GM08714 (cell line): Measurements from ENCODE around the gene KLK14.

Experiments used
- H3K4me3 ChIP-seq: fragments of 200-500 bp; sonication (Bioruptor generic); 2 replicates; pipeline ENCODE4 v1.5.1; 2014; ENCODE audit warnings: mild to moderate bottlenecking, low read length, inconsistent platforms
- ZNF274 ChIP-seq: IDR thresholded peaks from 2 replicates; pipeline ENCODE4 v1.6.1; 2012; ENCODE audit warnings: mild to moderate bottlenecking, low read depth, low read length

KLK14 gene

DNA sequence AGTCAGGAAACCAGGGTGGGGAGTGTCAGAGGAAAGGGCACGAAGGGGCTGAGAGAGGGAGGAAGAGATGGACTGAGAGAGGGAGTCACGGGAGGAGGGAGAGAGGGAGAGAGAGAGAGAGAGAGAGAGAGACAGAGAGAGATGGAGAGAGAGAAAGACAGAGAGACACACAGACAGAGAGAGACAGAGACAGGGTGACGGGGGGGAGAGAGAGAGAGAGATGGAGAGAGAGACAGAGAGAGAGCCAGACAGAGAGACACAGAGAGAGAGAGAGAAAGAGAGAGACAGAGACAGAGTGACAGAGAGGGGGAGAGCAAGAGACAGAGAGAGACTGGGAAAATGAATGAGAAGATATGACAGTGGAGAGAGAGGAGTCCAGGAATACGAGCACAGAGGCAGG lies 494 bp upstream of the KLK14 start:
- H3K4me3 ChIP-seq = no peak overlapping the region
- no peak for TF ChIP-seq ZNF274

DNA sequence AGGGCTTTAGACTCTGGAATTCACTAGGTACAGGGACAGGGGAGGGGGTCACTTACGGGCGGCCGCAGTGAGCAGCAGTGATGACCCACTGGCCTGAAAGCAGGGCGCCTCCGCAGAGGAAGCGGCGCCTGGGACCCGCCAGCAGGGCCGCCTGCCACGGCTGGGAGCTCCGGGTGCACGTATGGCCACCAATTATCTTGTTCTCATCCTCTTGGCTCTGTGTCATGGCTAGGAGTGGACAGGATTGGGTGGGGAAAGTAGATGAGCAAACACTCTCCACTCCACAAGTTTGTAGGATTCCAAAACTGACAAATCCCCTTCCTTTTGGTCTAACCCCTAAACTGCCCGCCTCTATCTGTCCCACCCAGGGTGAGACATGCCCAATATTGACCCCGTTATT lies 1.2 kb downstream of the KLK14 start:
- H3K4me3 ChIP-seq = no peak overlapping the region
- TF ChIP-seq ZNF274 = no peak

DNA sequence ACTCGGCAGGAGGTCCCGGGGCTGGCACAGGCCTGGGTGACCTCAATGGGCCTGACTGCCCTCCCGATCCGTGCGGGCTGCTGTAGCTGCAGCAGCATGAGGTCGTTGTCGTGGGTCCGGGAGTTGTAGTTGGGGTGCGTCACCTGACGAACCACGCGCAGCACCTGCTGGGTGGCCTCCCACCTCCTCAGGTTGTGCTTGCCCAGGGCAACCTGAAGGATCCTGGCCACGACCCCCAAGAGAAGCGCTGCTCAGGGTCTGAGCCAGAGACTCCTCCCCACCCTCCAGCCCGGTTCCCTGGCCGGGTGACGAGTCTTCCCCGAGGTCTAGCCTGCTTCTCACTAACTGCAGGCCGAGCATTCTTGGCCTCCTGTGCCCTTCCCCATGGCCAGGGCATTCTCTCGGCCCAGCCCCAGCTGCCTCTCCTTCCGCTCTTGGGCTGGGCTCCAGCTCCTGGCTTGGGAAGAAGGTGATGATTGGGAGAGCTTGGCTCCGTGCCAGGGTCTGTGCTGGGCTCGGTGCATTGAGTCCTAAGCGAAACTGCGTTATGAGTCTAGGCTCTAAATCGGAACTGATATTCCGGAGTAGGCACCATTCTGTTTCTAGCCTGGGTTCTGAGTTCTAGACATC lies 3.1 kb downstream of the KLK14 start:
- TF ChIP-seq ZNF274 = no peak

DNA sequence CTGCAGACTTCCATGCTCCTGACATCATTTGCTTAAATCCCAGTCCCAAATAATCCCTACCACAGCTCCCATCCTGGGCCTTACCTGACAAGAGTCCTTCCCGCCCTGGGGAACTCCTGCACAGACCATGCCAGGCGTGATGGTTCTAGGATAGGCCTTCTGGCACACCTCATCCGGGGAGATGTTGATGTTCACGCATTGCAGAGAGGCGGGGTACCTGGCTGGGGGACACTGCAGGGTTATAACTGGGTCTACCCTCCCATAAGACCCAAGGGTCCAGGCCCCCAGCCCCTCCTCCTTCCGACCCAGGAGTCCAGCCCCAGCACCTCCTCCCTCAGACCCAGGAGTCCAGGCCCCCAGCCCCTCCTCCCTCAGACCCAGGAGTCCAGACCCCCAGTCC lies 4.0 kb downstream of the KLK14 start:
- no peak for TF ChIP-seq ZNF274
- H3K4me3 ChIP-seq = no peak overlapping the region

More for the DNA sequence above, 3.1 kb downstream of the KLK14 start:
- no peak overlapping the region for H3K4me3 ChIP-seq

DNA sequence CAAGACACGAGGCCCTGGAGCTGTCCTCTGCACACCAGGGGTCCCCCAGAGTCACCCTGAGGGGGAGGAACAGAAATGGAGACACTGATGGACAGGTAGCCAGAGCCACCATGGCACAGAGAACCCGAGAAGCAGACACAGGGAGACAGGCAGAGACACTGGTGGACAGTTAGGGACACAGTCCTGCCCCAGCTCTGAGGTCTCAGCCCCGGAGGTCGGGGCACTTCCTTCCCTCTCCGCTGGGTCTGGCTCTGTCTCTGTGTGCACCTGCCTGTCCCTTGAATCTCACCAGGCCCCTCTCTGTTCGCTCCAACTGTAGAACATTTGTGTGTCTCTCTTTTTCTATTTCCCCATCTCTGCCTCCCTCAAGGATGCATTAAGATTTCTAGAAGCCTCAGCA lies 4.6 kb downstream of the KLK14 start:
- H3K4me3 ChIP-seq = no peak overlapping the region
- TF ChIP-seq ZNF274 = no peak

DNA sequence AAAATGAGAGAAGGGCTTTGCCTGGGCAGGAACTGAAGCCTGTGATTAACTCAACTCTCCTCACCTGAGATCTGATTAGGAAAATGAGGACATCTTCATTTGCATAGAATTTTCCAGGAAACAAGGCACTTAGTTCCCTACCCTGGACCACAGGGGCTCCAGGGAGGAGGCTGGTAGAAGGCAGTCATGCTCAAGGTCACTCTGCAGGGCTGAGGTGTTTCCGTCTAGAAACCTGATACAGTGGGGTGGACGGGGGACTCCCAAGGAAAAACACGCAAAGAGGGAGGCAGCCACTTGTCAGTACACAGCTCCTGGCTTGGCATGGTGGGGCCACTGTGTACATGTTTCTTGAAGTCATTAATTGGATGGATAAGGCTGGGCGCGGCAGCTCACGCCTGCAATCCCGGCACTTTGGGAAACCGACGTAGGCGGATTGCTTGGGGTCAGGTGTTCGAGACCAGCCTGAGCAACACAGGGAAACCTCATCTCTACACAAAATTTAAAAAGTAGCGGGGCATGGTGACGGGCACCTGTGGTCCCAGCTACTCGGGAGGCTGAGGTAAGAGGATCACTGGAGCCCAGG lies 6.0 kb downstream of the KLK14 start:
- no peak overlapping the region for H3K4me3 ChIP-seq
- no peak for TF ChIP-seq ZNF274

DNA sequence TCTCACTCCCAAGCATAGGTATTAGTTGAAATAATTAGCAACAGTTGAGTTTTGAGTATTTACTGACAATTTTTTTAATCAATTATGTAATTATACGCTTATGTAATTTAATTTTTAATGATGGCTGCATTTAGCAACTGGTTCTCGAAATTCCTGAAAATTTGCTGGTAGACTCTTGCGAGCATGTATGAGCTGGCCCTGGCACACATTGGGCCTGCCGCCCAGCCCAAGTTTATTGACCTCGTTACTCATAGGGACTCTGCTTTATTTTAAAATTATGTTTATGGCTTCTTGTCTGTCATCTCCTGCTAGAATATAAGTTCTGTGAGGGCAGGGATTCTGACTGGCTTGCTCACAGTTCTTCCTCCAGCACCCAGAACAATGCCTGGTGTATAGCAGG lies 6.7 kb downstream of the KLK14 start:
- H3K4me3 ChIP-seq = no peak overlapping the region
- no peak for TF ChIP-seq ZNF274

DNA sequence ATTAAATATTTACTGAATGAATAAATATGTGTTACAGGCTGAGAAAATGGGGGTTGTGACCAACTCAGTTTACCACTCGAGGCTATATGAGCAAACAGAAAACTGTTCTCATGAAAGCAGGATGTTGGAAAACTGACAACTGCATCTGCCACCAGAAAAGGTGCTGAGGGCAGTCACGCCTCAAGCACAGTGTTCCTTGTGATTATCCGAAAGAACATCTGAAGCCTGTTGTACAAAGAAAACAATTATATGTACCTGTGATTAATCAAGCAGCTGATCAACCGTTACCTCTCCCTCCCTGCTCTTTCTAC lies 11.6 kb downstream of the KLK14 start:
- H3K4me3 ChIP-seq = no peak overlapping the region
- TF ChIP-seq ZNF274 = no peak

DNA sequence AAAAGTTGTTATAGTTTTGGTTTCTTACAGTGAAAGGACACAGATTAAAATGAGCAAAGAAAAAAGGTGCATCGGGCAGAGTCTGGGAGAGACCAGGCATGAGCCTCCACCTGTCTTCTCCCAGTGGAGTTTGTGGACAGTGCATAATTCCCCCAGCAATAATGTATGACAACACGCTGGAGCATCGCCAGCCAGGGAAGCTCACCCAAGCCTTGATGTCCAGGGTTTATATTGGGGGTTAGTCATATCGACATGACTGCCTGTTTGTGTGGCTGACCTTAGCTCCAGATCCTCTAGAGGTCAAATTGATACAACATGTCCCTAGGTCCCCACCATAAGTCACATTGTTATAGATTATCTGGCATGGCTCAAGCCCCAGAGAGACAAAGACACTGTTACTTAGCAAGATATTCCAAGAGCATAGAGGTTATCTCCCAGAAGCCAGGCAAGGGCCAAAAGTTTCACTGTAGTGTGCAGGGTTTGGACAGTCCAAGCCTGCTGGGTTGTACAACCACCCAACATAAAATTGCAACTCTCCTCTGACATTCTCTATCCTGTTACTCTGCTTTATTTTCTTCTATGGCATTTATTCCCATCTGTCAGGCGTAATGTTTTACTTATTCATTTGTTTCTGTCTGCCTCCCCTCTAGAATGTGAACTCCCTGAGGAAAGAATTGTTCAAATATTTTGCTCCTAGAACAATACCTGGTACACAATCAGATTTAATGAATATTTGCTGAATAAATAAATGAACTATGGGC lies 12.2 kb downstream of the KLK14 start:
- no peak overlapping the region for H3K4me3 ChIP-seq
- TF ChIP-seq ZNF274 = no peak

DNA sequence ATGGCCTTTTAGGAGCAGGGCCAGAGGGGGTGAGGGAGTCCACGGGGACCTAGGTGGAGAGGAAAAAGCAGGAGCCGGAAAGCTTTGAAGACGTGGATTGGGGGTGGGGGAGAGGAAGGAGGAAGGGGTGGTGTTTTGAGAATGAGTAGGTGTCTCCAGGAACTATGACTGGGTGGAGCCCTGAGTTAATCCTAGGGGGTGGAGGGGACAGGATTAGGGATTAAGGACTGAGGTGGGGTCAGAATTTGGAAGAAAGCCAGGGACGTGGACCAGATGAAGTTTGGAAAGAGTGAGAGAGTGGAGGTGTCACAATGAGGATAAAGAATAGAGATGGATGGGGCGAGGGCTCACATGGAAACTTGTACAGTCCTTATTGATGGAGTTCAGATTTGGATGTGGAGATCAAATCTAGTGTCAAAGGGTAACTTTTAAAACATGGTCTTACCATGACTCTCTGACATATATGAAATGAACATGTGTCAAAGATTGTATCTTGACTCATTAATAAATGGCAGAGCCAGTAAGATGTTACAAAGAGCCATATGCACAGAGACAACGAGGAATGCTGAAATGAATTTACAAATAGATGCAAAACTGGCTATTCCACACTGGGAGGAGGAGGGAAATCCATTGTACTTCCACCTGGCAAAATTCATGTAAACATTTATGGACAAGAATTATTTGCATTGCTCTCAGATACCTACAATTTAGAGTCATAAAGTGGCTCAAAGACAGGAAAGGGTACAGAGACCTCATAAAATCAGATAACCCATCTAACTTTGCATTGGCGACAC lies 16.1 kb downstream of the KLK14 start:
- H3K4me3 ChIP-seq = no peak overlapping the region
- no peak for TF ChIP-seq ZNF274

DNA sequence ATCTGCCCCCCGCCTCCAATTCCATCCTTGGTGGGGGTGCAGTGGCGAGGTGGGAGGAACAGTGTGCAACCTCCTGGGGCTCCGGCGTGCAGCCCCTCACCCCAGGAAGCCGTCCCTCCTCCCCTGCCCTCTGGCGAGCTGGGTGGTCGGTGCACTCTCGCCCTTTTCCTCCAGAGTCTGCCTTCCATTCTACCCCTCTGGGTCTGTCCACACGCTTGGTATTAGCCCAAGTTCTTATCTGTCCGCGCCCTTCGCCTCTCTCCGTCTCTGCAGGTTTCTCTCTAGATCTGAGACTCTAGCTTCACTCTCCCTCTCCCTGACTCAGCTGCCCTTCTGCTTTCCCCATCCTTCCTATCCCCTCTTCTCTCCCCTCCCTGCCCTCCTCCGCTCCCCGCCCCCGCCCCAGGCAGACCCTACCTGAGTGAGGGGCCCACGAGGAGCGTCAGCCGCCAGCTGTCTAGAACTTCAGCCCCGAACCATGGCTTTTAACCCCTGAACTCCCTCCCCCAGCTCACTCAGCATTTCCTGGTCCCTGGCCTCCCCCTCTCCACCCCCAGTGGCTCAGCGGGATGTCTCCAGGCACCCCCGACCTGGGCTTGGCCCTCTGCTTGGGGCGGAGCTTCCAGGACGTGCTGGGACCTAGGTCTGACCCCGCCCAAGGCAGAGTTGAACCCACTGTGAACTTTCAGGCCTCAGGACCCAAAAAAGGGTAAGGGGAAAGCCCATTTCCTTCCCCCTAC lies 17.3 kb downstream of the KLK14 start:
- H3K4me3 ChIP-seq = no peak overlapping the region
- no peak for TF ChIP-seq ZNF274

DNA sequence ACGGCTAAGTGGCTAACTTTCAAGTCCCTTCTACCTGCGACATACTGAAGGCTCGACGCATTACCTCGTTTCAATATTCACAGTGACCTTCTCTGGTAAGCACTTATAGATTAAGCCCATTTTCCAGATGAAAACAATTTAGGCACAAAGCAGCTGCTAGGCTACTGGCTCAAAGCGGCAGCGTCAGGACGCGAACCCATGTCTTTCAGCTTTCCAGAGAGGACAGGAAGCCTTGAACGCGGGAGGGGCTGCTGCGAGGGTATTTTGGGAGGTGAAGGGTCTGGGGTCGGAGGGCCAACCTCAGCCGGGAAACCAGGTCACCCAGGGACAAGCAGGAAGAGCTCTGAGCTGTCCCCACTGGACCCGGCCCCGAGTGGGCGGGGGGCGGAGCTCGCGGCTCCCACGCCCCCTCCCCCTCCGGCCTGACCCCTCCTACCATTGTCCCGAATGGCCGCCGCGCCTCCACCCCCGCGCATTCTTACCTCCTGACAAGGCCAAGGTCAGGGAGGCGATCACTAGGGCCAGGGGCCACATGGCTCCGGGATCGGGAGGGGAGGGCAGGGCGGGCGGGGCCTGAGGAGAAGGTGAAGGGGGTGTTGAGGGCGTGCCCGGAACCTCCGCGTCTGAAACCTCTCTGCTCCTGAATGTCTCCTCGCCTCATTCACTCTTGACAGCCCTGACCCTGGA lies 18.0 kb downstream of the KLK14 start, which contains the start of gene KLK13:
Gene KLK13 (minus strand): TSS at position 559 of the 687 bp plus-strand sequence. CDS start 25 bp downstream, at position 534.
- no peak within 1 kb of the TSS for H3K4me3 ChIP-seq
- TF ChIP-seq ZNF274 = no peak

DNA sequence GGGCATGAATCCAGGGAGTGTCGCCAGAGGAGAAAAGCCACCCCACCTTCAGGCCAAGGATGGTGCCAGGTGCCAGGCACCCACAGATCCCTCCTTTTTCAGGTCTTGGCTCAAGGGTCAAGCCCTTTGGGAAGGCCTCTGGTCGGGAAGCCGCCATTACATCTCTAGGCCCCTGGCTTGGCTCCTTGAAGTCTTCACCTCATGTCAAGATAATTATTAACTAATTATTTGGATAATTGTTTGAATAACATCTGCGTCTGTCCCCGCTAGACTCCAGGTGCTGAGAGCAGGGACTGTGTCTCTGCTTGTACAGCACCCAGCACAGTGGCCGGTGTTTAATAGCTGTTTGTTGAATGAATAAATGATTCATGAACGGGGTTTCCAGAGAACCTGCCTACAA lies 19.0 kb downstream of the KLK14 start:
- TF ChIP-seq ZNF274 = no peak

More for the DNA sequence above, 19.0 kb downstream of the KLK14 start:
- H3K4me3 ChIP-seq = no peak overlapping the region
